Measurements from ENCODE around the gene NBR1.
"Not testable (repeated sequence)": the region's sequence is repeated elsewhere in the genome, so short reads cannot be mapped to it uniquely, and the experiment has no call there.

Gene NBR1

DNA sequence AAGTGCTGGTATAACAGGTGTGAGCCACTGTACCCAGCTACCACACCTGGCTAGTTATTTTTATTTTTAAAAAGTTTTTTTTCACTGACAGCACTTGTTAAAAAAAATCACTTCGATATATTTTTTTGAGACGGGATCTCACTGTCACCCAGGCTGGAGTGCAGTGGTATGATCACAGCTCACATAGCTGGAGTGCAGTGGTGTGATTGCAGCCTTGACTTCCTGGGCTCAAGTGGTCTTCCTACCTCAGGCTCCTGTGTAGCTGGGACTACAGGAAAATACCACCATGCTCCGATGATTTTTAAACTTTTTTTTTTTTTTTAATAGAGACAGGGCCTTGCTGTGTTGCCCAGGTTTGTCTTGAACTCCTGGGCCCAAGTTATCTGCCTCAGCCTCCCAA is 12.9 kb downstream of the NBR1 start:
- TF ChIP-seq CTCF (conservative IDR thresholded peaks at IDR 0.05; ENCODE audit: low read depth) = no peak
- DNase-seq (ENCODE audit: low spot score) = no peak
- POLR2A ChIA-PET (ENCODE audit: low non-redundant PET) = interaction anchor here (0.6 kb wide), 1 partner anchor 159 kb away, joined by 3 read pairs; no protein-coding TSS in a partner anchor
- CTCF ChIA-PET = no interaction called here
- no peak overlapping the region for H3K27ac ChIP-seq

GRCh38 chr17:43186656-43187055 is 15.6 kb downstream of the NBR1 start:
- DNase-seq (ENCODE audit: low spot score); H3K27ac ChIP-seq; POLR2A ChIA-PET (ENCODE audit: low non-redundant PET); CTCF ChIA-PET: not testable (repeated sequence)

DNA sequence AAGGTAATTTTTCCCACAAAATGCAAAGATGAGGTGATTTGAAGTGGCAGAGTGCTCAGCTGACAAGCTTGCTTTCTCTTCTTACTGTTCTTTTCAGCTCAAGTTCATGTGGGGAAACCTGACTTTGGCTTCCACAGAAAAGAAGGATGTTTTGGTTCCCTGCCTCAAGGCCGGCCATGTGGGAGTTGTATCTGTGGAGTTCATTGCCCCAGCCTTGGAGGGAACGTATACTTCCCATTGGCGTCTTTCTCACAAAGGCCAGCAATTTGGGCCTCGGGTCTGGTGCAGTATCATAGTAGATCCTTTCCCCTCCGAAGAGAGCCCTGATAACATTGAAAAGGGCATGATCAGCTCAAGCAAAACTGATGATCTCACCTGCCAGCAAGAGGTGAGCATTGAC is 22.2 kb downstream of the NBR1 start:
- ChIA-PET POLR2A (ENCODE audit: low non-redundant PET) (no interaction called here), CTCF (no interaction called here)
- no peak overlapping the region for H3K27ac ChIP-seq
- DNase-seq (ENCODE audit: low spot score) = no peak
- no peak for TF ChIP-seq CTCF (conservative IDR thresholded peaks at IDR 0.05; ENCODE audit: low read depth)

DNA sequence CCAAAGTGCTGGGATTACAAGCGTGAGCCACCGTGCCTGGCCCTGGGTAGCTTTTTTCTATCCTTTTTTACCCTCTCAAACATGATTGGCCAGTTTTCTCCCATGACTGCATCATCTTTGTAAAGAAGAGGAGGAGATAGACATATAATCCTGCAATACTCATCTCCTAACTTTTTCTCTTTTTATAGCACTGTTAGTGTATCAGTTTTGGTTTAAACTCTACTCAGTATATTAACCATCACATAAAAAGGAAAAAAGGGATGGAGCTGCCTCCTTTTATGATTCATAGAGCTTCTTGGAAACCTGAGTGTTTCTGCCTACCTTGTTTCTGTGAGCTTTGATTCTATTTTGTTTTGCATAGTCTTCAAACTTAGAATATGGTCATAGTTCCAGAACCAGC is 28.6 kb downstream of the NBR1 start:
- no peak for TF ChIP-seq CTCF (conservative IDR thresholded peaks at IDR 0.05; ENCODE audit: low read depth)
- no peak for DNase-seq (ENCODE audit: low spot score)
- POLR2A ChIA-PET (ENCODE audit: low non-redundant PET) = no interaction called here
- CTCF ChIA-PET = interaction anchor here (0.5 to 0.6 kb wide), 2 partner anchors 110 to 241 kb away, joined by 3 to 4 read pairs; no protein-coding TSS in a partner anchor
- no peak overlapping the region for H3K27ac ChIP-seq

DNA sequence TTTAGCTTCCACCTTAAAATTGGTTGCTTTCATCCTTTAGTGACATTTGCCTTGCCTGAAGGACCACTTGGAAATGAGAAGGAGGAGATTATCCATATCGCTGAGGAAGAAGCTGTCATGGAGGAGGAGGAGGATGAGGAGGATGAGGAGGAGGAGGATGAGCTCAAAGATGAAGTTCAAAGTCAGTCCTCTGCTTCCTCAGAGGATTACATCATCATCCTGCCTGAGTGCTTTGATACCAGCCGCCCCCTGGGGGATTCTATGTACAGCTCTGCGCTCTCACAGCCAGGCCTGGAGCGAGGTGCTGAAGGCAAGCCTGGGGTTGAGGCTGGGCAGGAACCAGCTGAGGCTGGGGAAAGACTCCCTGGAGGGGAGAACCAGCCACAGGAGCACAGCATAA is 29.1 kb downstream of the NBR1 start:
- no peak for DNase-seq (ENCODE audit: low spot score)
- ChIA-PET CTCF (interaction anchor here (0.5 to 0.6 kb wide), 2 partner anchors 111 to 241 kb away, joined by 3 to 4 read pairs; no protein-coding TSS in a partner anchor), POLR2A (ENCODE audit: low non-redundant PET) (no interaction called here)
- H3K27ac ChIP-seq = no peak overlapping the region
- no peak for TF ChIP-seq CTCF (conservative IDR thresholded peaks at IDR 0.05; ENCODE audit: low read depth)

- H3K27ac ChIP-seq; DNase-seq (ENCODE audit: low spot score); POLR2A ChIA-PET (ENCODE audit: low non-redundant PET): not testable (repeated sequence)
- CTCF ChIA-PET = interaction anchor here (0.6 kb wide), 1 partner anchor 620 kb away, joined by 4 read pairs; no protein-coding TSS in a partner anchor
Measured at GRCh38 chr17:43203013-43203412, 32.0 kb downstream of the NBR1 start.

DNA sequence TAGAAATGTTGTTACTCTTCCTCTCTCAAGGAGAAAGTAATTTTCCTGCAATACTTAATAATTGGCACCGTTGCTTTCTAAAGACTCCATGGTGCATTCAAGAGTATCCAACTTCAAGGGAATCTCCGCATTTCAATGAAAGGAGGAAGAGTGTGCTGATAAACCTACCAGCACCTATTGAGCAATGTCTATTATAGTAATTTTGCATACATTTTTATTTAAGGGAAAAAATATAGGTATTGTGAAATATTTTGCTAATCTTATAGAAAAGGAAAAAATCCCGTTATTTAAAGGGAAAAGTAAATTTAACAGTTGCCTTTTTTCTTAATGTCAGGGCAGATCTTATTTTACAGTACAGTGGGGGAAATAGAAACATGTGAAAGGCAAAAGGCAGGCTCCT is 39.6 kb downstream of the NBR1 start:
- H3K27ac ChIP-seq = no peak overlapping the region
- POLR2A ChIA-PET (ENCODE audit: low non-redundant PET) = no interaction called here
- no peak for DNase-seq (ENCODE audit: low spot score)
- CTCF ChIA-PET = no interaction called here
- TF ChIP-seq CTCF (conservative IDR thresholded peaks at IDR 0.05; ENCODE audit: low read depth) = no peak

- ChIA-PET CTCF (no interaction called here), POLR2A (ENCODE audit: low non-redundant PET) (no interaction called here)
- no peak for DNase-seq (ENCODE audit: low spot score)
- peak overlapping the region; percentile 83 for H3K27ac ChIP-seq
- TF ChIP-seq CTCF (conservative IDR thresholded peaks at IDR 0.05; ENCODE audit: low read depth) = no peak
Measured at GRCh38 chr17:43211123-43211479, 40.1 kb downstream of the NBR1 start.
